ENCODE data around the gene MSLN. TPM values are rescaled to one million over a fixed set of nuclear protein-coding genes. Genes with fewer than 3 reads are reported as not detected.

Gene MSLN
- total and polyA plus RNA-seq, 9 of the 15 experiments (the other 6 are each of a cell fraction or from before 2014, with no cell fraction given), result not detected

- no peak overlapping the region for H2AFZ ChIP-seq (ENCODE audit: low read depth, low read length)
- no peak overlapping the region for H3K27ac ChIP-seq (ENCODE audit: extremely low read depth, low read depth, low read length)
- H3K9me1 ChIP-seq (ENCODE audit: control insufficient read depth, insufficient read depth, low read length), result no peaks in the 10 kb centered on the region
- H3K27me3 ChIP-seq (ENCODE audit: control insufficient read depth in 2 of 2, insufficient read depth in 2 of 2, low read length in 2 of 2), result no peaks in the 10 kb centered on the region
- no peak overlapping the region for H3K4me2 ChIP-seq (ENCODE audit: insufficient read depth, low read length)
- H3K36me3 ChIP-seq (ENCODE audit: control insufficient read depth, insufficient read depth, low read length), result peaks cover 27% of the 10 kb centered on the region; the same call in 1 of the 3 replicates
- ChIA-PET POLR2A (interaction anchor here (0.5 to 4.5 kb wide), 6 partner anchors 10 to 47 kb away, joined by 3 to 25 read pairs (median 4); partner anchors contain the start of genes CIAO3 and METRN), CTCF (ENCODE audit: low intra/inter-chr PET ratio) (no interaction called here)
- intact Hi-C loops (cut with micrococcal nuclease), result no loop called here
- H3K9me3 ChIP-seq (replicated peaks; ENCODE audit: control insufficient read depth, insufficient read depth, low read depth, low read length), result no peaks in the 10 kb centered on the region
- no peaks in the 10 kb centered on the region; the same call in 1 of the 2 replicates for H4K20me1 ChIP-seq (replicated peaks; ENCODE audit: control insufficient read depth, insufficient read depth, low read length)
- H3K79me2 ChIP-seq (ENCODE audit: control insufficient read depth, insufficient read depth, low read length), result peaks cover 51% of the 10 kb centered on the region
- no peak for ATAC-seq
- no peak overlapping the region for H3K4me3 ChIP-seq
- peak; percentile 11; the same call in 1 of the 2 replicates for TF ChIP-seq POLR2A (conservative IDR thresholded peaks at IDR 0.05)
- peak; percentile 49 for TF ChIP-seq POLR2G (IDR thresholded peaks at IDR 0.05; ENCODE audit: low read depth, low read length)
- TF ChIP-seq CCNT2 (IDR thresholded peaks at IDR 0.05; ENCODE audit: borderline replicate concordance, extremely low read depth, insufficient read length, low read depth, low read length), result peak; percentile 25
- TF ChIP-seq TAF15 (IDR thresholded peaks at IDR 0.05; ENCODE audit: low read depth, low read length), result 0 out of 2 replicates have a peak, but pooled peaks have one; percentile 21
- TF ChIP-seq ZSCAN29 (IDR thresholded peaks at IDR 0.05), result no peak
- DNase-seq (ENCODE audit: extremely low read depth in 1 of 4, low spot score in 3 of 4), result no peak
- no peak for FAIRE-seq
- BruUV-seq (replicated peaks), result no TSS peak
- peak overlapping the region in 1 of 2 experiments; percentile 84; a peak in 1 of 4 replicates for H3K9ac ChIP-seq (ENCODE audit: insufficient read depth in 1 of 2, low read depth in 2 of 2, low read length in 2 of 2)
- in situ Hi-C loops (cut with MboI), result no loop called here
- H3K4me1 ChIP-seq (replicated peaks in 1 of 2; ENCODE audit: control insufficient read depth in 2 of 2, insufficient read depth in 2 of 2, low read length in 2 of 2), result peaks cover 15 to 97% of the 10 kb centered on the region in 2 experiments
- WGBS (ENCODE audit: insufficient coverage, low coverage, missing lambda C conversion rate), result 88% methylated on average over 18 of the region's 23 CpGs
Observed at GRCh38 chr16:725463-726187, 34.9 kb upstream of the MSLN start.

- WGBS (ENCODE audit: insufficient coverage, low coverage, missing lambda C conversion rate), result 79% methylated on average over 6 of the region's 9 CpGs
- no peak overlapping the region for H3K27ac ChIP-seq (ENCODE audit: extremely low read depth, low read depth, low read length)
- no peak for DNase-seq (ENCODE audit: extremely low read depth in 1 of 4, low spot score in 3 of 4)
- TF ChIP-seq MTF1 (CRISPR knock-in tag; IDR thresholded peaks at IDR 0.05; ENCODE audit: borderline replicate concordance) (no peak), NCOR1 (IDR thresholded peaks at IDR 0.05) (no peak), MTA1 (IDR thresholded peaks at IDR 0.05; ENCODE audit: borderline replicate concordance) (no peak), EP400 (IDR thresholded peaks at IDR 0.05) (no peak), SUPT5H (IDR thresholded peaks at IDR 0.05) (0 out of 2 replicates have a peak, but pooled peaks have one; percentile 22), POLR2A (conservative IDR thresholded peaks at IDR 0.05) (peak; percentile 51; the same call in 1 of the 2 replicates), POLR2AphosphoS5 (IDR thresholded peaks at IDR 0.05; ENCODE audit: control insufficient read depth, insufficient read depth, low read depth, low read length) (no peak), KAT8 (IDR thresholded peaks at IDR 0.05; ENCODE audit: low read depth) (no peak)
Observed at GRCh38 chr16:726188-726437, 34.4 kb upstream of the MSLN start.

More at GRCh38 chr16:726188-726437, 34.4 kb upstream of the MSLN start:
- FAIRE-seq, result no peak
- H3K4me3 ChIP-seq, result no peak overlapping the region
- BruUV-seq (replicated peaks), result no TSS peak
- peaks cover 15 to 97% of the 10 kb centered on the region in 2 experiments for H3K4me1 ChIP-seq (replicated peaks in 1 of 2; ENCODE audit: control insufficient read depth in 2 of 2, insufficient read depth in 2 of 2, low read length in 2 of 2)
- H3K79me2 ChIP-seq (ENCODE audit: control insufficient read depth, insufficient read depth, low read length), result peaks cover 48% of the 10 kb centered on the region
- ATAC-seq, result no peak
- ChIA-PET POLR2A (interaction anchor here (0.6 to 4.5 kb wide), 3 partner anchors 11 to 21 kb away, joined by 5 to 25 read pairs (median 6); partner anchors contain the start of gene METRN), CTCF (ENCODE audit: low intra/inter-chr PET ratio) (no interaction called here)
- in situ Hi-C loops (cut with MboI), result no loop called here
- no peaks in the 10 kb centered on the region; the same call in 1 of the 2 replicates for H4K20me1 ChIP-seq (replicated peaks; ENCODE audit: control insufficient read depth, insufficient read depth, low read length)
- H3K9me3 ChIP-seq (replicated peaks; ENCODE audit: control insufficient read depth, insufficient read depth, low read depth, low read length), result no peaks in the 10 kb centered on the region
- peaks cover 32% of the 10 kb centered on the region; the same call in 1 of the 3 replicates for H3K36me3 ChIP-seq (ENCODE audit: control insufficient read depth, insufficient read depth, low read length)
- H3K9me1 ChIP-seq (ENCODE audit: control insufficient read depth, insufficient read depth, low read length), result no peaks in the 10 kb centered on the region
- peak overlapping the region in 1 of 2 experiments; percentile 84; a peak in 1 of 4 replicates for H3K9ac ChIP-seq (ENCODE audit: insufficient read depth in 1 of 2, low read depth in 2 of 2, low read length in 2 of 2)
- H2AFZ ChIP-seq (ENCODE audit: low read depth, low read length), result no peak overlapping the region
- no peak overlapping the region for H3K4me2 ChIP-seq (ENCODE audit: insufficient read depth, low read length)
- intact Hi-C loops (cut with micrococcal nuclease), result no loop called here
- no peaks in the 10 kb centered on the region for H3K27me3 ChIP-seq (ENCODE audit: control insufficient read depth in 2 of 2, insufficient read depth in 2 of 2, low read length in 2 of 2)
